Fibroblast of upper back skin (primary cell): ENCODE results near the gene FAM98C.
A peak's percentile ranks its signal among the peaks of the same experiment; 100 is the strongest.
"Not testable (repeated sequence)": the region's sequence is repeated elsewhere in the genome, so short reads cannot be mapped to it uniquely, and the experiment has no call there.

Experiments used
- DNase-seq: peaks from one replicate; pipeline ENCODE4 v3.0.0-alpha.2; 2013

FAM98C gene

DNA sequence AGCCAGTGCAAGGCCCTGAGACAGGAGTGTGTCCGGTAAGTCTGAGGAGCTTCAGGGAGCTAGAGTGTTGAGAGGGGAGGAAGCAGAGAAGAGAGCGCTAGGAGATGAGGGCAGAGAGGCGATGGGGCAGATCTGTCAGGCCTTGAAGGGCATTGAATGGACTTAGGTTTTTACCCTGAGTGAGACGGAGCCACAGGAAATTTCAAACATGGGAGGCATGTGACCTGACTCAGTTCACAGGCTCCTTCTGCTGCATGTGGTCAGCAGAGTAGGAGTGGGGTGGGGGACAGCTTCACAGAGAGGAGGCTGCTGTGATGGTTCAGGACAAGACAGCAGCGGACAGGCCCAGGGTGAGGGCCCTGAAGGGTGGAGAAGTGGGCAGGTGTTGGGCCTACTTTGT lies 2.5 kb upstream of the FAM98C start:
- no peak for DNase-seq

DNA sequence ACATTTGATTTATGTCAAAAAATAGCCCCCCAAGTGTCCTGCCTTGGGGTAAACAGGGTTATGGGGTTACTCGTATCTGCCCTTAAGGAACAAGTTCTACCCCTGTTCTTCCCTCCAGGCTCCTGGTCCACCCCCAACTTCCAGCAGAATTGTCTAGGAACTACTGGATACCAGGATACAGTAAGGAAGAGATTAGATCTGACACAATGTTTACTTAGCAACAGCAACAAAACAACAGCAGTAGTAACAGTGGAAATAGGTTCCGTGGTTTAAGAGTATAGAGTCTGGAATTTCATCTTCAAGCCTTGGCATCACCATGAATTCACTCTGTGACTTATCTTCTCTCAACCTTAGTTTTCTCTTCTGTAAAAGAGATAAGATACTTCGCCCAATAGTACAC lies 1.7 kb upstream of the FAM98C start:
- DNase-seq = no peak

DNA sequence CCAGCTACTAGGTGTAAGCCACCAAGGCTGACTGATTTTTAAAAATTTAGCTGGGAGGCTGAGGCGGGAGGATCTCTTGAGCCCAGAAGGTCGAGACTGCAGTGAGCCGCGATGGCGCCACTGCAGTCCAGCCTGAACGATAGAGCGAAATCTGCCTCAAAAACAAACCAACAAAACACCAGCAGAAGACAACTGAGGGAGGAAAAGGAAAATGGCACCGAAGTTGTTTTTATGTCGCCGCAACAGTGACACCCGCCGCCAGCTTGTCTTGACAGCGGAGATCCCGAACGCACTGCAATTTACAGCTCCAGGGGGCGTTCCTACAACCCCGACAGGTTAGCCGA lies 298 bp upstream of the FAM98C start:
- DNase-seq = no peak

DNA sequence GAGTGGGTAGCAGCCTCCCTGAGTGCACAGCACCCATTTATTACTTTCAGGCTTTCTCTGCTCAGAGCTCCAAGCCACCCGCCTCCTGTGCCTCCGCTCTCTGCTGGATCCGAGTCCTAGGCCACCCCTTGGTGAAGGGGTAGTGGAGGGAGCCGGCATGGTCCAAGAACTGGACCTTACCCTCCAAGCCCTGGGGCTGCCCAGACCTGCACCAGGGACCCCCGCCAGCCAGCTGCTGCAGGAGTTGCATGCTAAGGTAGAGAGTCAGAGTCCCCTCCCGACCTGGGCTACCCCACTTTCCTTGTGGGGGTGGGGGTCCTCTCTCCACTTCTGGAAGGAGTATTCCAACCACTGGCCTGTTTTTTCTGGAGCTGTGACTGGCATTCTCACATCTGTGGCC lies 2.0 kb downstream of the FAM98C start:
- no peak for DNase-seq

DNA sequence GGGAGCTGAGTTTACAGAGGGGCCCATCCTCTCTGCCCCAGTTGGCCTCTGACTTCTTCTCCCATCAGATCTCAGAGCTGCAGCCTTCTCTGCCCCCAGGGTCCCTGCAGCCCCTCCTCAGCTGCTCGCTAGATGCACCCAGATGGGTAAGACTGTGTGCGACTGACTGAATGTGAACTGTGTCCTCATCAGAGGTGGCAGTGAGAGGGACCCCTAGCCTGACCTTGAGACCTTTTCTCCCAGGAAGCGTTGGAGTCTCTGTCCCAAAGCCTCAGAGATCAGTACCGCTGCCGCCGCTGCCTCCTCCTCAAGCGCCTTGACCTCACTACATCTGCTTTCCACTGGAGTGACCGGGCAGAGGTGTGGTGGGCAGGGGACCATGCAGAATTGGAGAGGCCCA lies 2.4 kb downstream of the FAM98C start:
- DNase-seq = no peak

DNA sequence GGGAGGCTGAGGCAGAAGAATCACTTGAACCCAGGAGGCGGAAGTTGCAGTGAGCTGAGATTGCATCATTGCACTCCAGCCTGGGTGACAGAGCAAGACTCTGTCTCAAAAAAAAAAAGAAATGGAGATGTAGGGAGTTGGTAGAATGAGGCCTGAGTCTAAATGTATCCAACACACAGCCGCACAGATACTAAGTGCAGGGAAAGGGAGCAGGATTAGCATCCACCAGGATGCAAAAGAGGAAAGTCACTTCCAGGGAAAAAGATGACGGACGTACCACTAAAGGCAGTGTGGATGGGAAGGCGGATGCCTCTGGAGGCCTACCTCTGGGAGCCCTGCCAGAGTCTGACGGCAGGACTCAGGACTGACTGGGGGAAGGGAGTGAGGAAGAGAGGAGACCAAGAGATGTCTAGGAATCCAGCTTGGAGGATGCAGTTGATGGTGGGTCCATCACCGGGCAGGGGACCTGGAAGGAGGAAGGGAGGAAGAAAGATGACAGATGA lies 6.8 kb downstream of the FAM98C start:
- DNase-seq = peak; percentile 70

DNA sequence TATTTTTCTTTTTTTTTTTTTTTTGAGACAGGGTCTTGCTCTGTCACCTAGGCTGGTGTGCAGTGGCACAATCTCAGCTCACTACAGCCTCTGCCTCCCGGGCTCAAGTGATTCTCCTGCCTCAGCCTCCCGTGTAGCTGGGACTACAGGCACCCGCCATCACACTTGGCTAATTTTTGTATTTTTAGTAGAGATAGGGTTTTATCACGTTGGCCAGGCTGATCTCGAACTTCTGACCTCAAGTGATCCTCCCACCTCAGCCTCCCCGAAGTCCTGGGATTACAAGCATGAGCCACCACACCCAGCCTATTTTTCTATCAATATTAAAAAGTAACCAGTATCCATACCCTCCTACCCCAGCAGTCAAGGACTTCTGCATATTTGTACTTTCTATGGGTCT lies 7.5 kb downstream of the FAM98C start:
- not testable (repeated sequence) for DNase-seq

DNA sequence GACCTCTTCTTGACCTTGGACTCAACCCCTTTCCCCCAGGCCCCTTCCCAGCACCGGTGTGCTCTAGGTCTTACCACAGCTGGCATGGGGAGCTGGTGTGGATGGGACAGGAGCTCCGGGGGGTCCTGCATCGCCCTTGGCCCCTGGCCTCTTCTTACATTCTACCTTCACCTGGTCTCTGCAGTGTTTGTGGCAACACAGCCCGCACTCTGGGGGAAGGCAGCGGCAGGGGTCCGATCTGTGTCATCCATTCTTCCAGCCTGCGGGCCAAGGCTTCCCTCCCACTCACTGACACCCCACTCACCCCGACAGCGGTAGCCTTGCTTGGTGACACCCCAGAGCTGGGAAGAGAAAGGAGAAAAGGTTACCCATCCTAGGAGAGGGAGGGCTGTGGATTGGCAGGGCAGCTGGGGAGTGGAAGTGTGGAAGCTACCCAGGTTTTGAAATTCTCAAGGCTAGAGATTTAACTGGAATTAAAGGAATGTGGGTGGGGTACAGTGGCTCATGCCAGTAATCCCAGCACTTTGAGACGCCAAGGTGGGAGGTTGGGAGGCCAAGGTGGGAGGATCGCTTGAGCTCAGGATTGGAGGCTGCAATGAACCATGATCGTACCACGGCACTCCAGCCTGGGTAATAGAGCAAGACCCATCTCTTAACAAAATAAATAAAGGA lies 8.3 kb downstream of the FAM98C start:
- no peak for DNase-seq

DNA sequence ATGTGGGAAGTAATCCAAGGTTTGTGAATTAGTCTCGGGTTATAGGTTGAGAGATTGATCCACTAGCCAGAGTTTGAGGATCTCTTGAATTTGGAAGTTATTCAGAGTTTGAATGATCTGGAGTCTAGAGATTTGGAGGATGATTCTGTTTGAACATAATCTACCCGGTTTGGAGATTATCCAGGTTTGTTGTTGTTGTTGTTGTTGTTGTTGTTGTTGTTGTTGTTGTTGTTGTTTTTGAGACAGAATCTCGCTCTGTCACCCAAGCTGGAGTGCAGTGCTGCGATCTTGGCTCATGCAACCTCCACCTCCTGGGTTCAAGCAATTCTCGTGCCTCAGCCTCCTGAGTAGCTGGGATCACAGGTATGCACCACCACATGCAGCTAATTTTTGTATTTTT lies 9.0 kb downstream of the FAM98C start:
- DNase-seq = not testable (repeated sequence)

DNA sequence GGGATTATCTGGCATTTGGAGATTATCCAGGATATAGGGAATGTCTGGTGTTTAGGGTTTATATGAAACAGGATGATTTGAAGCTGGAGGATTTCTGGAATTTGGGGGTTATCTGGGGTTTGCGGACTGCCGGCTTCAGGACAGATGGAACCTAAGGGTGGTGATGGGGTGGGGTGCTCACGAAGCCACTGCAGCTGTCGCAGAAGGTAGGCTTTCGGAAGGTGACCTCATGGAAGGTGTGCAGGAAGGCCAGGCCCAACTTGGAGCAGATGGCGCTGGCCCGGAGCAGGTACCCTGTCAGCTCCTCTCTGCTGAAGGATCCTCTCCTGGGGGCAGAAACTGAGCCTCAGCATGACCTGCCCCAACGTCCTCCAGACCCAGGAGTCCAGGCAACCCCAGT lies 9.6 kb downstream of the FAM98C start:
- no peak for DNase-seq

DNA sequence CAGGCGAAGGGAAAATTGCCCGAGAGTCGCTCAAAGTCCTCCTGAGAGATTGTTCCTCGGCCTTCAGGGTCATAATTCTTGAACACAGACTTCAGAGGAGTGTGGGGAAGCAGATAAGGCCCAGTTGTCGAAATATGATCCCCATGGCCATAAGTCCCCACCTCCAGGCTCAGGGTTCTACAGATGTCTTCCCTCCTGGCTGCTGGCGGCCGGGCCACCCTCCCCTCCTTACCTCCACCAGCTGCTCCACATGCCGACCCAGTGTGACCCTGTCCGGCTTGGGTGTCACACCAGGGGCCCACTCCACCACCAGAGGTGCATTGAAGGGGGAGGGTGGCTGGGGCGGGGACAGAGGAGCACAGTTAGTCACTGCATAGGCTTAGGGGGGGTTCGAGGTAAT lies 10.1 kb downstream of the FAM98C start:
- DNase-seq = no peak

DNA sequence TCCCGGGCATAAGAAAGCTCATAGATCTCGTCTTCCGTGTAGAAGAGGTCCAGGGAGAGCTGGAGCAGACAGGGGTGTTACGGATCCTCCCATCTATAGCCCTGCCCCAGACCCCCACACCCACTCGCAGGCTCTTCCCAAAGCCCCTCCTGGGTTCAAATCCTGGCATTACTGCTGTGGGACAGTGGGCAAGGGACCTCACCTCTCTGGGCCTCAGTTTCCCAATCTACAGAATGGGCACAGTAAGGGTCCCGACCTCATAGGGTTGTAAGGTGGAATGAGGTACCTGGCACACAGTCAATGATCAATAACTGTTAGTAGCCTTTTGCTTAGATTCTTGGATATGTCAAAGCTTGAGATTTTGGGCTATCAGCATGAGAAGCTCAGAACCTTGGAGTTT lies 10.5 kb downstream of the FAM98C start:
- DNase-seq = no peak

DNA sequence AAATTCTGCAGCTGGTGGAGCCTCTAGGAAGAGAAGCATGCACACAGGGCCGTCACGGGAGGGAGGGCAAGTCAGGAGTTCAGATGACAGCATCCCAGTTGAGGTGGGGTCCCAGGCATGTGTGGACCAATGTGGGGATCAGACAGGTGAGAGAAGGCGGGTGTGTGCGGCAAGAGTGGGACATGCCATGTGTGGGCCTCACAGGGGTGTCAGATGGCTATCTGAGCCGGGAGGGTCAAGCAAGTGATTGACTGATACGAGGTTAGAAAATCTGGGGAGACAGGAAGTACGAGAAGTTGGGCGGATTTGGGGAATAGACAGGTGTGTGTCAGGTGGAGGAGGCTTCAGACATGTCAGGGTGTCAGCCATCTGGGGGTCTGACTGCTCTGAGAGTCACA lies 14.3 kb downstream of the FAM98C start:
- DNase-seq = no peak

DNA sequence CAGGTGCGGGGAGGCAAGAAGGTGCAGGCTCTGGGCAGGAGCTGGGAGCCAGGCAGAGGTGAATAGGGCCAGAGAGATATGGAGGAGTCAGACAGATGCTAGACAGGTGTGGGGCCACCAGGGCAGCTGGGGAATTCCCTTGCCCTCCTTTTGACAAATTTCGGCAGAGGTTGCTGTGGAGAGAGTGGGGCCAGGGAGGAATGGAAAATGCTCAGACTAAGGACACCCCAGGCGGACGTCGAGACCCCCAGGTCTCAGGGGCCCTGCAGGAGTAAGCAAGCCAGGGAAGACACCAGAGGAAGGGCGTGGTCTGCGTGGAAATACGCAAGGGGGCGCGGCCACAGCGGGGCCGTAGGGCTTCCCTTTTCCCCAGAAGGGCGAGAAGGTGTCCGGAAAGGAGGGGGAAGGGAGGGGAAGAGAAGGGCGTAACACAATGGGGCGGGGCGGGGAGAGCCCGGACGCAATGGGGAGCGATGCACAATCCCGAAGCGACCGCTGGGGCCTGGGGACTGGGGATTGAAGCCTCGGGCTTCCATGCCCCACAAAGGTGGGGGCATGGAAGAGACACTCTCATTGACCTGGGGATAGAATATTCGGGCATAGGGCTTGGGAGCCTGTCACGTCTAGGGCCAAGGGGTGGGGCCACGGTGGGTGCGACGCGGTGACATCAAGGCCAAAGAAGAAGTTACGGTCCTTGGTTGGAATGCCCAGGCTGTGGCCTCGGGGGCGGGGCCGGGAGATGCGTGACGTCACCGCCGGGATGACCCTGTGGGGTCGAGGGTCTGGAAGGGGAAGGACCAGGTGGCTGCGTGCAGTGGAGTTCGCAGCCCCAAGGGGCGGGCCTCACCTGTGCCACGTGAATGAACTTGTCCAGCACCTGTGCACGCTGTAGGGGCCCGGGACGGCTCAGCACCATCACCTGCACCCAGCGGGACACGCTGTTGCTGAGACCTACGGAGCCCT lies 14.9 kb downstream of the FAM98C start:
- DNase-seq = no peak

DNA sequence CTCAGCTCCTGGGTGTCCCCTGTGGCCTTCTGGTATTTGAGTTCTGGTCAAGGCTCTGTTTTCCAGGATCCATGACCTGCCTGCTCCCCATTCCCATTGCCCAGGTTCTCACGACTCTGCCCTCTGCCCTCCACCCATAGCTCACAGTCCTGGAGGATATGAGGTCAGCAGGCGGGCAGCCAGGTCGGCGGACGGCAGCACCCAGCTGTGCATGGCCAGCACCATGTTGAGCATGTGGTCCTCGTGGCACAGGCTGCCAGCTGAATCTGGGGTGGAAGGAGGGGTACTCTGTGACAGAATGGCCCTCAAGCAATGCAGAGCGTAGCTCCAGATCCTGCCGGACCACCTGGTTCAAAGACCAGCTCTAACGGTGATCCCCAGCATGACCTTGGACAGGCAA lies 18.0 kb downstream of the FAM98C start:
- DNase-seq = no peak

DNA sequence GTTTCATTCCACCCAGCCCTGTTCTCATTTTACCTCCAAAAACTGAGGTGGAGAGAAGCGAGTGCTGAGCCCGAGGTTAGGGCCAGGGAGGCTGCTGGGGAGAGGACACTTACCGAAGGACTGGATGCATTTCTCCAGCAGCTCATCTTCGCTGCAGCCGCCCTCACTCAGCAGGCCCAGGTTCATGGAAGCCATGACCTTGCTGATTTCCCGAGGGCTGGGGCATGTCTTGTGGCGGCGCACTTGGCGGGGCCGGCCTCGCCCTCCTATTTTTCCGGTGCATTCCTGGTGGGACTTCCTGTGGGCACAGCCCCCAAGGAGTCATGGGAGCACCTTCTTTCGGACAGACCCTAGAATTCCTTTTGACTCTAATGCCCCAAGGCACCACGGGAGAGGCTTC lies 19.0 kb downstream of the FAM98C start:
- DNase-seq = no peak

DNA sequence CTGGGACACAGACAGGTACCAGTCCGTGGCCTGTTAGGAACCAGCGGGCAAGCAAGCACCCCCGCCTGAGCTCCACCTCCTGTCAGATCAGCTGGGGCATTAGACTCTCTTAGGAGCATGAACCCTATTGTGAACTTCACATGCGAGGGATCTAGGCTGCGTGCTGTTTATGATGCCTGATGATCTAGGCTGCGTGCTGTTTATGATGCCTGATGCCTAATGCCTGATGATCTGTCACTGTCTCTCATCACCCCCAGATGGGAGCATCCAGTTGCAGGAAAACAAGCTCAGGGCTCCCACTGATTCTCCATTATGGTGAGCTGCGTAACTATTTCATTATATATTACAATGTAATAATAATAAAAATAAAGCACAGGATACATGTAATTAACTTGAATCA lies 19.5 kb downstream of the FAM98C start:
- DNase-seq = no peak

DNA sequence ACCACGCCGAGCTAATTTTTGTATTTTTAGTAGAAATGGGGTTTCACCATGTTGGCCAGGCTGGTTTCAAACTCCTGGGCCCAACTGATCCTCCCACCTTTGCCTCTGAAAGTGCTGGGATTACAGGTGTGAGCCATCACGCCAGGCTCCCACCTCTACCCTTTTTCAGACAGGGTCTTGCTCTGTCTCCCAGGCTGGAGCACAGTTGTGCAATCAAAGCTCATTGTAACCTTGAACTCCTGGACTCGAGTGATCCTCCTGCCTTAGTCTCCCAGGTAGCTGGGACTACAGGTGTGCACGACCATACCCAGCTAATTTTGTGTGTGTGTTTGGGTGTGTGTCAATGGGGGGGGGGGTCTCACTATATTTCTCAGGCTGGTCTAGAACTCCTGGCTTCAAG lies 21.4 kb downstream of the FAM98C start:
- DNase-seq = no peak

DNA sequence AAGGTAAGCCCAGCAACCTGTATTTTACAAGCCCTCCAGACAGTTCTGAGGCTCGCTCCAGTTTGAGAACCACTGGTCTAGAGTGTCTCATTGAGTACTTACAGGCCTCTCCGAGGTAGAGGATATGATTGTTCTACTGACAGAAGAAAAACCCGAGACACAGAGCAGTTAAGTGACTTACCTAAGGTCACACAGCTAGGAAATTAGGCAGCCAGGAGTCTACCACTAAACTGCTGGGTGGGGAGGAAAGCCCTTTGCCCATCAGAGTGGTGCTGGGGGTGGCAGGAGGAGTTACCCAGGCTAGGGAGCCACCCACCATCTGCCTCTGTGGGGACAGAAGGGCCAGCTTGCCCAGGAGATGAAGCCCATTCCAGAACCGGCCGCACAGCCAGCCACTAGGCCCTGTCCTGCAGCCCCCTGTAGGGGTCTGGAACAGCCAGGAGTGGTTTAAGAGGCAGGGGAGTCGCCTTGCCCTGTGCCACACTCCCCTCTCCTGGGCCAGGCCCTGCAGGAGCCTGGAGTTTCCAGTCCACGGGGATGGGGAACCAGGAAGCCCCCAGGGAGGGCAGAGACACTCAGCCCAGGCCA lies 22.4 kb downstream of the FAM98C start:
- DNase-seq = no peak

DNA sequence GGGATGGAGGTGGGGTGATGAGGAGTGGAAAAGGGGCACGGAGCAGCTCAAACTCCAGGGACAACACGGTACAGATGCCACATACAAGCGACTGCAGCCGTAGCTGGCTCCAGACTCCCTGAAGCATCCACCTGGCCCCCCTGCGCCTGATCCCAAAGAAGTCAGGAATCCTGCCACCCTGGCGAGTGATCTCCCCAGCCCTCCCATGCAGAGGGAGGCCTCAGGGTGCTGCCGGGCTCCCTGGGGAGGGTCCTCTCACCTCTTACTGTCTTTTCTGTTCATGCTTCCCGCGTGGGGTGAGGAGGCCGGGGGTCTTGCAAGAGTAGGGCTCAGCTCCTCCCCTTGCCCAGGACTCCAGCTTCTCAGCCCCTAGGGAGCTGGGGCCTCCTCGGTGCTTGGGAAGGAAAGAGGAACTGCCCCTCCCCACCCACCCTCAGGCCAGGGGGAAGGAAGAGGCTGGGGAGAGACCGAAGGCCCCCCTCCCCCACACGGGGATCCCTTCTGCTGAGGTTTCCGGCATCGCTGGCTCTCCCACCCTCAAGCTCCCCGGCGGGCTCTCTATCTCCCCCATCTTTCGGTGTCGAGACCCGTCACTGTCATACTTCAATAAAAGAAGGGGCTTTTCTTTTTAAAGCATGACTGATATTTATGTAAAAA lies 23.0 kb downstream of the FAM98C start, which contains the start of gene RASGRP4:
RASGRP4 (minus strand) TSS at position 410 of the 657 bp plus-strand sequence; CDS start at position 282, 128 bp downstream.
- no peak for DNase-seq

DNA sequence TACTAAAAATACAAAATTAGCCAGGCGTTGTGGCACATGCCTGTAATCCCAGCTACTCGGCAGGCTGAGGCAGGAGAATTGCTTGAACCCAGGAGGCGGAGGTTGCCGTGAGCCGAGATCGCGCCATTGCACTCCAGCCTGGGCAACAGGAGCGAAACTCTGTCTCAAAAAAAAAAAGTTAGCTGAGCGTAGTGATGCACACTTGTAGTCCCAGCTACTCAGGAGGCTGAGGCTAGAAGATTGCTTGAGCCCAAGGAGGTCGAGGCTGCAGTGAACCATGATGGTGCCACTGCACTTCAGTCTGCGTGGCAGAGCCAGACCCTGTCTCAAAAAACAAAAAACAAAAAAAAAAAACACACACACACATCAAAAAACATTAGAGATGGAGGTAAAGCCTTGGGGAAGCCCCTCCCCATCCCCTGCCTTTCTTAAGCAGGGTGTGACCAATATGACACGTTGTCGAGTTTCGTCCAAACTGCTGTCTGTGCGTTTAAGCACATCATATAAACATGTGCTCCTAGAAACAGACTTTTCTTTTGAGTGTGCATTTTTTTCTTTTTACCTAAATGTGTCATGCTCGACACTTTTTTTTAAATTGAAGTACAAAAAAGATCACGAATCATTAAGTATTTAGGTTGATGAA lies 24.3 kb downstream of the FAM98C start:
- not testable (repeated sequence) for DNase-seq

DNA sequence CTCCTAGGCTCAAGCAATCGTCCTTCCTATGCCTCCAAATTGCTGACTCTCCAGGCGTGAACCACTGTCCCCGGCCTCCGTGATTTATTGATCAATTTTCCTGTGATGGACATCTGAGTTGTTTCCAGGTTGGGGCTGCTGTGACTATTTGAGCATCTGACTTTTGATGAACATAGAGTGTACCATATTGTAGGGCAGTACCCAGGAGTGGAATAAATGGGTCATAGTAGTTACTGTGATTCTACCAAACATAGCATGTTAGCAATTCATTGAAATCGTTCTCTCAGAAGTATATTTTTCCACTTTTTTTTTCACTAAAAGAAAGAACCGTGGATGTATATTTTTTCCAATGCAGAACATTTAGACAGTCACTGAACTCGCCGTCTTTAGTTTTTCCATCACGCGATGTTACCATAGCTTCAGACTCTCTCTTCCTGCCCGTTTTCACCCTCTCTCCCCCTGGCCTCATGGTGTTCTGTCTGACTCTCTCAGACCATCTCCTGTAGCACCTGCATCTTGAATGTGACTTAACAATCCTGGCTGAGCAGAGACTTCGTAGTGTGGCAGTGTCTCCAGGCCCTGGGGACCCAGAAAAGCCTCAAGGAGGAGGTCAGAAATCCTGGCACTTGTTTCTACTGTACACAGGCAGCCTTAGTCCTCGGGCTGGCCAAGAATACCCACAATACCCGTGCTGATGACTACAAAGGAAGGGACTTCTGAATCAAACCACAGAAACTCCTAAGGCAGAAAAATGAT lies 26.3 kb downstream of the FAM98C start:
- DNase-seq = no peak
